GM18907 (cell line): ENCODE data around the gene TOR2A.

Source experiments
- ATAC-seq: cut with Tn5 transposase; IDR thresholded peaks from one replicate; pipeline ENCODE4 v1.9.1; 2021; ENCODE audit warnings: mild to moderate bottlenecking, moderate library complexity; ENCODE audit not compliant: unreplicated experiment

The TOR2A gene

DNA sequence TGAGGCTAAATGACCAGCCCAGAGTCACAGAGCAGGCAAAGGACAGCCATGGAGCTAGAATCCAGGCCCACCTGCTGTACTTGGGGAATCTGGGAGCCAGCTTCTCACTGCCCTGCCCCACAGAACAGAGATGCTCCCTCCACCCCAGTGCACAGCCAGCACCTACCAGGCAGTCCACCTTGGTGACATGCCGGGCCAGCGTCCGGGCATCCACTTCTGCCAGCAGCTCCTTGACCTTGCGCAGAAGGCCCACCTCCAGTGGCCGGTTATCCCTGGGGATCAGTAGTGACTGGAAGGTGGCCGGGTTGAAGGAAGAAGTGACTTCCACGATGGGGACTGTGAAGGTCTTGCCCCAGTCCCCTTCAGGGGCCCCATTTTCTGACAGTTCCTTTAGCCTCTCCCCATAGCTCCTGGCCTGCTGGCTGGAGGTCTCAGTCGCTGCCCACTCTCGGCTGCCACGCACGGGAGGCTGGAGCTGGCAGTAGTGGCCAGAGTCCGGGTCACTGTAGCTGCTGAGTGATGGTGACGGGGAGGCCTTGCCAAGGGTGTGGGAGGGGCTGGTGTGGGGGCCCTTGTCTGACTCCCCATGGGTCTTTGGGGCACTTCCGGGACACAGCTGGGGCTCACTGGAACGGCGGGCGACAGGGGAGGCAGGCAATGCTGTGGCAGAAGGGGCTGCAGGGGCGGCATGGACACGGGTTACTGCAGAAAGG, 9.5 kb upstream of the TOR2A start:
- no peak for ATAC-seq

DNA sequence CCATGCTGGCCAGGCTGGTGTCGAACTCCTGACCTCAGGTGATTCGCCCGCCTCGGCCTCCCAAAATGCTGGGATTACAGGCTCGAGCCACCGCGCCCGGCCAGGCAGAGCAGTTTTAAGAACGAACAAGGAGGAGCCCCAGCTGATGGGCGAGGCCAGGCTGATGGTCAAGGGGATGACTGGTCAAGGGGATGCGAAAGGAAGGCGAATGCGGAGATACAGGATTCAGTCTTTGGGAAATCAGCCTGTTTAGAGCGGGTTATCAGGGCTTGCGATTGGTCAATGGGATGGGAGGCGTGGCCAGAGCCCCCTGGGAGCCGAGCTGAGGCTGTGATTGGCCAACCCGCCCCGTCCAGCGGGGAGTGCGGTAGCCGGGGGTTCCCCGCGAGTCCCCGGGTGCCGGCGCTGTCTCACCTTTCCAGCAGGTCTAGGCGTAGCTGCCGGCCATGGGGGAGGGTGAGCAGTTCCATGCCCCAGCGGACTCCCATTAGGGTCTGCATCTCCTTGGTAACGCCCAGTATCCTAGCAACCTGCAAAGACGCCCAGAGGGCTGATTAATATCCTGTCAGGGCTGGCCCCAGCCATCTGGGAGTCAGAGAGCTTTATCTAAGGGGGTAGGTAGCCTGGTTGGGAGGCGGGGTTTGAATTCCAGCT, 7.5 kb upstream of the TOR2A start:
- ATAC-seq = no peak

DNA sequence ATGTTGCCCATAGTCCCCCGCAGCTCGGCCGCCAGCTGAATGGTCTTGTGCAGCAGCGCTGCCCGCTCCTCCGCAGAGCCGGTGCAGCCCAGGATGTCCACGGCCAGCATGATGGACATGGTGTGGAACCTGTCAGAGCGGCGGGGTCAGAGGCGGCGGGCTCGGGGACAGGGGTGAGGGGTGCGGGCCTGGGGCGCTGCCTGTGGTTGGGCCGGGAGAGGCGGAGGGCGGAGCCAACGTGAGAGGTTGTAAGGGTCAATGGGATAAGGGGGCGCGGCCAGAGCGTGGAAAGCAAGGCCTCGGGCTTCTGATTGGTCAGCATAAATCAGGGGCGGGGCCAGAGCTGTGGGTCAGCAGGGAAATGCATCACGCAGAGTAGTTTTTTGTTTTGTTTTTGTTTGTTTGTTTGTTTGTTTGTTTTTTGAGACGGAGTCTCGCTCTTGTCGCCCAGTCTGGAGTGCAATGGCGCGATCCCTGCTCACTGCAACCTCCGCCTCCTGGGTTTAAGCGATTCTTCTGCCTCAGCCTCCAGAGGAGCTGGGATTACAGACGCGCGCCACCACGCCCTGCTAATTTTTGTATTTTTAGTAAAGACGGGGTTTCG, 6.8 kb upstream of the TOR2A start:
- no peak for ATAC-seq

DNA sequence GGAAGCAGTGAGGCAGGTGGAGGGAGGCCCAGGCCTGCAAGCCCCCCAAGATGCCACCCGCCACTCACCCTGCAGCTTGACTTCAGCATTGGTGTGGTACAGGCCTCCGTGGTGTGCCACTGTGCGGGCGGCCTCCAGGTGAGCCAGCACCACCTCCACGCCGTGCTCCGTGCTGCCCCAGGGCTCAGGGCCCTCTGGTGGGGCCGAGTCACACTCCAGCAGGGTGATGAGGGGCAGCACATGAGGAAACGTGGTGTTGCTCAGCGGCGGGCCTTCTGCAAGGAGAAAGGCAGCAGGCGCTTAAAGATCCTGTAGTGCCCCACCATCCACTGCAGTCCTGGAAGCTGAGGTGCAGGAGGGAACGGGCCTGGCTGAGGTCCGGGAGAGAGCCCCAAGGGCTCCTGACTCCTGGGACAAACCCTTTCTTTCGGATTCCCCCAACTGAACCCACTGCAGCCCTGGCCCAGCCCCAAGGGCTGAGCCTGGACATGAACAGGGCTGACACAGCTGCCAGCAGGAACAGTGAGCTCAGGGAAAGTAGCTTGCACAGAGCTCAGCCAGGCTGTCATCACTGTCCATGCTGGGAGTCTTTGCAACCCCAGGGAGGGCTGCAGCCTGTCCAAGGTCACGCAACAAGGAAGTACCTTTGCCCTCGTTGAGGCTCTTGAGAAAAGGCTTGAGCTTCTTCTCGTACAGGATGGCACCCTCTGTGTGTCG, 4.7 kb upstream of the TOR2A start:
- no peak for ATAC-seq

DNA sequence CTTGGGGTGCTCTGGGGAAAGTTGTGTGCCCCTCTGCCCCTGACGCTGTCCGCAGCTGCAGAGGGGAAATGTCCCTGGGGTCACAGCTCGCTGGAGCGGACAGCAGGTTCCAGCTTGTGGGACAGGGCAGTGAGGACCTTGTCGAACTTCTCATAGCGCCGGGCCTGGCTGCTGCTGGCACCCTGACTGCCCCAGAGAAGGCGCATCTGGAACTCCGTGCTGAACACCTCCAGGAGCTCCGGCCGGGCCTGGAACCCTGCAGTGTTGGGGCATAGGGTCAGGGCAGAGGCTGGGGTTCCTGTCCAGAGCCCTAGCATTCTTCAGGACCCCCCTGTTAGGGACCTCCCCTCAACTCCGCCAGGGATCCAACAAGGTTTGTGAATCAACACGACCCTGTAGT, 3.6 kb upstream of the TOR2A start:
- ATAC-seq = no peak

DNA sequence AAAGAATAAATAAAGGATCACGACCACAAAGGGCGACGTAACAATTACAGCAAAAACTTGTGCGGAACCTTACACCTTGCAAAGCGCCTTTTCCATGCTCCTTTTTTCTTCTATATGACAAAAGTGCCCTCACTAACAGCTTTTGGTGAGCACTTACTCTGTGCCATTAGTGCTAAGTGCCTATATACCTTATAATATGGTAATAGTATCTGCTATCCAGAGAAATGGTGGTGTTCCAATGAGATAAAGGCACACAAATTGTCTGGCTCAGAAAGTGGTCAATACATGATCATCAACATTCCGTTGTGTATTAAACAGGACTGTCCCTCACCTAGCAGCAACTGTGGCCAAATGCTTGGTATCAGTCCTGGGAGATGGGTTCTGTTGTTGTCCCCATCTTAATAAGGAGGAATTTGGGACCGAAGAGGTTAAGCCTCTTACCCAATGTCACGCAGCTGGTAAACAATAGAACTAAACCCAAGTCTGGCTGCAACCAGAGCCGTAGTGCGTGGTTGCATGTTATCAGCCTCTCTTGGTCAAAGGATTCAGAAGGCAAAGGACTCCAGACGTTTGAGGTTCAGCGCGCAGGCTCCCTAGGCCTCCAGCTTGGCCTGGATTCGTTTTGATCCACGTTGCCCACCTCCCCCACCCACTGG, 564 bp upstream of the TOR2A start:
- no peak for ATAC-seq

DNA sequence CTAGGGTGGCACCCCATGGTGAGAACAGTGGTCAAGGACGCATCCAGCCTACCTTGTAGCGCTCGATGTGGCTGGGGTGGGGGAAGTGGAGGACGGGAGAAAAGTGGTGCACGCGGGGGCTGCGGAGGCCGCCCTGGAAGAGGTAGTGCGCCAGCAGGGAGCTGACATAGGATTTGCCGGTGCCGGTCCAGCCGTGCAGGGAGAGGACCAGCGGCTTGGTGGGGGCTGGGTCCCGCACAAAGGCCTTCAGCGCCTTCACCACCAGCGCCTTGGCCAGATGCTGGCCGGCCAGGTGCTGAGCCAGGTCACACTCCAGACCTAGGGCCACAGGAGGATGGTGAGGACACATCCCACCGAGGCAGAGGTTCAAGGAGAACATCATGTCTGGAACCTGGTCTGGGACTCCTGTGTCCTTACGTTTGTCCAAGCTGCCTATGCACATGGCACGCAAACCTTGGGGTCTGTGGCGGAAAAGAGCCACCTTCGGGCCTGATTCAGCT, 797 bp downstream of the TOR2A start:
- no peak for ATAC-seq

DNA sequence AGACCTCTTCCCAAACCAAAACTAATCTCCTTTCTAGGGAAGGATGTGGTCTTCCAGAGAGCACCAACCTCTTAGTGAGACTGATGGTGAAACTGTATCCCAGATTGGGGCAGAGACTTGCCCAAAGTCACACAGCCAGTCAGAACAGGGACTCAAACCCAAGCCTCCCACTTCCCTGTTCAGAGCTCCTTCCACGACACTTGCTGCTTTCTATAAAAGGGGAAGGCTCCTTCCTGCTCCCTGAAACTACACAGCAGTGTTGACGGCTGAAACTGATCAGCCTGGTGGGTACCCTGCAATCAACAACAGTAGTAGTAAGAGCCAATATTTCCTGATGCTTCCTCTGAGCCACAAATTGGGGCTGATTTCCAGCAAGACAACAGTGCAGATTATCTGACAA, 1.5 kb downstream of the TOR2A start:
- no peak for ATAC-seq

DNA sequence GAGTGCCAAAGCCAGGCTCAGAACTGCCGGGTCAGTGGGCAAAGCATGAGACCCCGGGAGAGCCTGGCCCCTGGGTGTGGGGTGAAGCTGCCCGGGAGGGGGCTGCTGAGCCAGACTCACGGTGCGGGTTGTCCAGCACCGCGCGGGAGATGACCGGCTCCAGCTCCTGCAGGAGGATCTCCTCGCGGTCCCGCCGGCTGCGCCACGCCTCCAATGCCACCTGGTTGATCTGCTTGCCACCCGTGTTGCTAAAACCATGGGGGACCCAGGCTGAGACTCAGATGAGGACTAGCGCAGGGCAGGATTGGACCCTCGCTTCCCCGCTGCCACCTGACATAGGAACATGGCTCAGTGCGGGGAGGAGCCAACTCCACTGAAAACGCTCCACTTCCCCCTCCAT, 2.6 kb downstream of the TOR2A start:
- ATAC-seq = no peak

DNA sequence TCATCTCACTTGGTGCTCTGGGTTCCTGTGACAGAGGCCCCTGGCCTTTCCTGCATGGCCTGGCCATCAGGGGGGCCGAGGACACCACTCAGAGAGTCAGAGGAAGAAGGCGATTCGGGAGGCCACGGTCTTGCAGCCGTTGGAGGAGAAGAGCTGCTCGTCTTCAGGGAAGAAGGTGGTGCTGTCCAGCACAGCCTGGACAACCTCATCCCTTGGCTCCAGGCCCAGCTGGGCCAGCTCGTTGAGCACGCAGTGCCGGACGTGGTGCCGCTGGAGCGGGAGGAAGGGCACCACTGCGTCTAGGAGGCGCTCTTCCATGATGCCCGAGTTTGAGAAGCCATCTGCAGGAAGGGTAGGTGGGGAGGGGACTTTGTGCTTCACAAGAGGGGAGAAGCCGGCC, 3.2 kb downstream of the TOR2A start:
- no peak for ATAC-seq

DNA sequence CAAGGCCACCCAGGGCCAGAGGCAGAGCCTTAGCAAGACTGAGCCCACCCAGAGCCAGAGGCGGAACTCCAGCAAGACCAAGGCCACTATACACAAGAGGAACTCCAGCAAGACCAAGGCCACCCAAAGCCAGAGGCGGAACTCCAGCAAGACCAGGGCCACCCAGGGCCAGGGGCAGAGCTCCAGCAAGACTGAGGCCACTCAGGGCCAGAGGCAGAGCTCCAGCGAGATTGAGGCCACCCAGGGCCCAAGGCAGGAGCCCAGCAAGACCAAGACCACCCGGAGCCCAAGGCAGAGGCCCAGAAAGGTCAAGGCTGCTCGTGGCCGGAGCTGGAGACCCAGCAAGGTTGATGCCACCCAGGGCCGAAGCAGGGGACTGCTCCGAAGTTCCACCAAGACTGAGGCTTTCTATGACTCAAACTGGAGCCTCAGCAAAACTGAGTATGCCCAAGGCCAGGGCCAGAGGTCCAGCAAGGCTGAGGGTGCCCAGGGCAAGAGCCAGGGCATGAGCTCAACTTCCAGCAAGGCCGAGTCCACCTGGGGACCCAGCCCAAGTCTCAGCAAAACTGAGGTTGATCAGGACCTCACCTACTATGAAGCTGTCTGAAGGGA, 4.2 kb downstream of the TOR2A start:
- ATAC-seq = no peak

DNA sequence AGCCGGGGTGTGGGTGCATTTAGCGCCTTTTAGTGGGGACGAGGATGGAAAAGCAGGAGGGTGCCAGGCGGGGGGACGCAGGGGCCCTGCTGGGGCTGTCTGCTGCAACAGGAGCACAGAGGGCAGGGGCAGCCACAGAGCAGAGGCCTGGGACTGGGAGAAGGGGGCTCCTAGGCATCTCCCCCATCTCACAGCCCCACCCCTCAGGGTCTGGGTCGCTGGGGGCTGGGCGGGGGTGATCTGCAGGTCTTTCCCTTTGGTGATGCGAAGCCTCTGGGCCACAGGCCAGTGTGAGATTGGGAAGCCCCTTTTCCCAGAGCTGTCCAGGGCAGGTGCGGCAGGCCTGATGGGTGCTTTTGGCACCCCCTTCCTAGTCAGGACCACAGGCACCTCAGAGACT, 4.8 kb downstream of the TOR2A start:
- ATAC-seq = no peak

DNA sequence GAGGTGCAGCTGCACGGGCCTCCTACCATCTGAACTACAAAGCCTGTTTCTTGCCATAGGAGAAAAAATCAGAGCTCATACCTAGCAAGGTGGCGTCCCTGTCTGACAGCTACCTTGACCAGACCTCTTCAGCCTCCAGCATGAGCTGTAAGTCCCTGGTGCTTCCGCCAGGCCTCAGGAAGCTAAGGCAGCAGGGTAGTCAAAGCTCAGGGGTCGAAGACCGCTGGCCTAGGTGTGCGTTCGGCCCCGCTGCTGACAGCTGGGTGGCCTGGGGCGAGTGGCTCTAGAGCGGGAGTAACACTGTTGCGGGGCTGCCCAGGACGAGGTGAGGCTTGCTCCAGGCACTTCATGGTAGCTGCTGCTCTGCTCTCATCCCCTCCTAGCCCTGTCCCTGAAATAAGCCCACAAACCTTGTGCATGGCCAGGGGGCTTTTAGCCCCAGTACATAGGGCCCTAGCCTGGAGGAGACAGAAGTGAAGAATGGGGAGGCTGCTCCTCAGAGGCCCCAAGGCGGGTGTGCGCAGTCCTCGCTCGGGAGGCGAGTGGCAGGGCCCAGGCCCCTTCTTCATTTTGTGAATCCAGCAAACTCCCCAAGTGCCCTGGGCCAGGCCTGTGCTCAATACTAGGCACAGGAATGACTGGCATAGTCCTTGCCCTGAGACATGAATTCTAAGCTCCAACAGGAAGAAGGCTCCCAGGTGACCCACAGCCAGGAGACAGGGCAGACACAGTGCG, 5.4 kb downstream of the TOR2A start:
- no peak for ATAC-seq

DNA sequence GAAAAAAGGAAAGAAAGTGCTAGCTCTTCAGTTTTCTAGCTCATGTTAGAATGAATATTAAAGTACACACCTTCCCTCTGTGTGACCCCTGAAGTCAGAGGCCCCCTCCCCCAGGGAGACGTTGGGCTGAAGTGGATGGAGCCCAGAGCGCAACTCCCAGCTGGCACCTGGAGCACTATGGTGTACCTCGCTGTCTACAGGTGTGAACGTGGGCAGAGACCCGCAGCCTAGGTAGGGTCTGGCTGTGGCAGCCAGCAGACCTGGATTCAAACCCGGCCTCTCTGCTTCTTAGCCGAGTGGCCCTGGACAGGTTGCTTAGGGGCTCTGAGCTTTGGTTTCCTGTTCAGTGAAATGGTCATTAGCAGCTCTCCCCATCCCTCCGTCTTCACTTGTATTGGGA, 6.3 kb downstream of the TOR2A start:
- ATAC-seq = no peak

DNA sequence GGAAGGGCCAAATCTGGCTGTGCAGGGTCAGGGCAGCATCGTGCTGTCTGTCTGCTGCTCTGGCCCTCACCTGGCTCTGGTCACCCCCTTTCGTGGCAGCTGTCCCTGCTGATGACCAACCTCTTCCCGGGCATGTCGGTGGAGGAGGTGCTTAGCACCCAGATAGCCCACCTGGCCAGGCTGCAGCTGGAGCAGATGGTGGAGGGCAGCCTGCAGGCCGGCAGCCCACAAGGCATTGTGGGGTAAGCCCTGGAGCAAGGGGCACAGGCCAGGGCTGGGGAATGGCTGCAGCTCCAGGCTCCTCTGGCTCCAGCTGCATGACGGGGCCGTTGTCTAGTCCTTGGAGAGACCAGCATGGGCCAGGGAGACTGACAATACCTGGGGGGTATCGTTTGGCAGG, 8.2 kb downstream of the TOR2A start:
- no peak for ATAC-seq

DNA sequence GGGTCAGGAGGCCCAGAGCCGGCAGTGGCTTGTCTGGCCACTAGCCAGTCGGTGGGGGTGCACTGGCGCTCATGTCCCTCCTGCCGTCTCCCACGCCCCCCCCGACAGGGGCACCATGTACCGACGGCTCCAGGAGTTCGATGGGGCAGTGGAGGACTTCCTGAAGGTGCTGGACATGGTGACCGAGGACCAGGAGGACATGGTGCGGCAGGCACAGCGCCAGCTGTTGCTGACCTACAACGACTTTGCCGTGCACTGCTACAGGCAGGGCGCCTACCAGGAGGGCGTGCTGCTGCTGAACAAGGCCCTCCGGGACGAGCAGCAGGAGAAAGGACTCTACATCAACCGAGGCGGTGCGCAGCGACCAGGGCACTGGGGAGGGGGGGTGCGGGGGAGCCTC, 11.1 kb downstream of the TOR2A start:
- no peak for ATAC-seq

DNA sequence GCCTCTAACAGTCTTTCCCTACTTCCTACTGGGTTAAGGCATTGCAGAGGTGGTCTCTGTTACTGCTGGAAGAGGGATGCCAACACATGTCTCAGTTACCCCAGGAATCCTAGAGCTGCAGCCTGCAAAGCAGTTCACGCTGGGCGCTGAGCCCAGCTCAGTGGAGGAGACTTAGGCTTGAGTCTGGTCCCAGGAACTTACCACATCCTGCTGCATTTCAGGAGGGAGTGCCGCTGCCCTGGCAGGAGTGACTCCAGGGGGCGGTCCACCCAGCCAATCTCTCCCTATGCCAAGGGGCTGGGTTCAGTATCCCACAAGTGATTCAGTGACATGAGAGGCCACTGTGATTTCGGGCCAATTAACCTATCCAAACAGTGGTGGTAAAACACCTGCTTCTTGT, 11.7 kb downstream of the TOR2A start:
- no peak for ATAC-seq

DNA sequence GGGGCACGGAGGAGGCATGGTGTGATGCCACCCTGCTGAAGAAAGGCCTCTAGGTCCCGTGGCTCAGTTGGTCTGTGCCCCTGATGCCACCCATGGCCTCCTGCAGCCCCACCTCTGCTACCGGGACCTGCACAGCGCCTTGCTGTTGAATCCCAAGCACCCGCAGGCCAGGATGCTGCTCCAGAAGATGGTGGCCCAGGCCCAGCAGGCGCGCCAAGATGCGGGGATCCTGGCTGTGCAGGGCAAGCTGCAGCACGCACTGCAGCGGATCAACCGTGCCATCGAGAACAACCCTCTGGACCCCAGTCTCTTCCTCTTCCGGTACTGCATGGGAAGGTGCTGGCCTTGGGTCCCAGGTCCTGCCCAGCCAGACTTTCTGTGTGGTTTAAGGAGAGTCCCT, 12.1 kb downstream of the TOR2A start:
- ATAC-seq = no peak

DNA sequence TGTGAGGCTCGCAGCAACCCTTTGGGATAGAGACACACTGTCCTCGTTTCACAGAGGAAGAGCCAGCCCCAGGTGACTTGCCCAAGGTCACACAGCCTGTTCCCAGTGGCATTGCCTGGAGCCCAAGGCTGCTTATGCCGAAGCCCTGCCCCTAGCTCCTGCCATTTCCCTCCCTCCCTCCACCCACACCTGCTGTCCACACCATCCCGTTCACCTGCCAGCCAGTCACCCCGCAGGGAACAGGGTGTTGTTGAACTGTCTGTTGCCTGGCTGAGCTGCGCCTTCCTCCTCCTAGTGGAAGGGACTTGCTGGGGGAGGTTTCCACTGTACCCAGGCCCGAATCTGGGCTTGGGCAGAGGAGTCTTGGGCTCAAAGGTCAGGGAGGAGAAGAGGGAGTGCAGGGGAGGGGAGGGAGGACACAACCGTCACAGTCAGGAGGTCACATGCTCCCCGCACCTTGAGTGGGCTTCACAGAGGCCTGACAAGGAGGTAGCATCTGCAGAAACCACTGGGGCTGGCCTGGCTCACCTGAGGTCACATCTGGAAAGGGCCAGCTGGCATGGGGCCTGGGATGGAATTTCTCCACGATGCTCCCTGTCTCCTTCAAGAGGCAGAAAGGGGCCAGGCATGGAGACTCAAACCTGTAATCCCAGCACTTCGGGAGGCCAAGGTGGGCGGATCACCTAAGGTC, 12.9 kb downstream of the TOR2A start:
- no peak for ATAC-seq
